Common myeloid progenitor, CD34-positive (primary cell): Measurements from ENCODE around the gene TSFM.

Experiments used
- CTCF ChIA-PET: fragments of 350-600 bp; sonication (Branson Sonifier 250); formaldehyde crosslinking; loops from one replicate; lab custom pipeline; 2021; ENCODE audit warnings: antibody characterized with exemption; lab: Charles Lee
- POLR2A ChIA-PET: fragments of 350-600 bp; sonication (Branson Sonifier 250); formaldehyde crosslinking; loops from one replicate; lab custom pipeline; 2021; ENCODE audit warnings: antibody characterized with exemption; lab: Charles Lee
- DNase-seq, 3 donors: peaks; one replicate each; pipeline versions ENCODE4 v3.0.0 to v3.0.0-alpha.2; 2013
- H3K27ac ChIP-seq, 2 experiments: 1 replicate in 1 of 2; 2 replicates in 1 of 2; pipeline ENCODE4 v1.7.0; 2013; ENCODE audit warnings: inconsistent platforms in 2 of 2, low read length in 2 of 2, mild to moderate bottlenecking in 2 of 2, low read depth in 1 of 2, moderate library complexity in 1 of 2; ENCODE audit not compliant: severe bottlenecking in 2 of 2, insufficient read depth in 1 of 2, poor library complexity in 1 of 2
- H3K27me3 ChIP-seq, 5 experiments: replicated peaks in 2 of 5; 1 replicate in 3 of 5; 2 replicates in 2 of 5; pipeline versions ENCODE4 v1.6.1 to v1.7.0; 2013; ENCODE audit warnings: low read length in 4 of 5, mild to moderate bottlenecking in 2 of 5, moderate library complexity in 2 of 5, inconsistent platforms in 1 of 5; ENCODE audit not compliant: insufficient read depth in 5 of 5, control insufficient read depth in 4 of 5
- H3K36me3 ChIP-seq, 4 experiments: 1 replicate in 2 of 4; 2 replicates in 2 of 4; pipeline versions ENCODE4 v1.6.1 to v1.7.0; 2013; ENCODE audit warnings: low read length in 3 of 4, control low read depth in 1 of 4, mild to moderate bottlenecking in 1 of 4; ENCODE audit not compliant: control insufficient read depth in 4 of 4, insufficient read depth in 4 of 4
- H3K4me1 ChIP-seq, 4 experiments: 1 replicate in 3 of 4; 2 replicates in 1 of 4; pipeline versions ENCODE4 v1.6.1 to v1.7.1; 2013; ENCODE audit warnings: low read length in 3 of 4, mild to moderate bottlenecking in 3 of 4, control low read depth in 1 of 4, inconsistent platforms in 1 of 4, moderate library complexity in 1 of 4; ENCODE audit not compliant: control insufficient read depth in 4 of 4, insufficient read depth in 4 of 4; ENCODE audit errors: control extremely low read depth in 1 of 4
- H3K4me3 ChIP-seq, 7 experiments: 1 replicate in 4 of 7; 2 replicates in 3 of 7; pipeline versions ENCODE4 v1.5.1 to v1.7.0; 2013; ENCODE audit warnings: mild to moderate bottlenecking in 7 of 7, low read length in 6 of 7, moderate library complexity in 6 of 7, inconsistent platforms in 2 of 7, low read depth in 2 of 7, control low read depth in 1 of 7; ENCODE audit not compliant: insufficient read depth in 4 of 7, control insufficient read depth in 1 of 7; ENCODE audit errors: extremely low read depth in 1 of 7
- H3K9me3 ChIP-seq, 5 experiments: 1 replicate in 4 of 5; 2 replicates in 1 of 5; pipeline versions ENCODE4 v1.6.1 to v1.7.1; 2013; ENCODE audit warnings: low read length in 4 of 5, mild to moderate bottlenecking in 2 of 5, inconsistent platforms in 1 of 5, low read depth in 1 of 5, moderate library complexity in 1 of 5; ENCODE audit not compliant: control insufficient read depth in 4 of 5, insufficient read depth in 2 of 5; ENCODE audit errors: control extremely low read depth in 1 of 5
- WGBS: methylation state at CpG from one replicate; pipeline ENCODE4 v1.1.5; 2013; ENCODE audit not compliant: insufficient coverage; 5-methylcytosine and 5-hydroxymethylcytosine counted together

Gene TSFM

GRCh38 chr12:57767305-57767698 is 15.3 kb upstream of the TSFM start:
- no peaks in the 10 kb centered on the region for H3K9me3 ChIP-seq
- peaks cover 0 to 50% (median 19%) of the 10 kb centered on the region in 5 experiments for H3K27me3 ChIP-seq
- no peak for DNase-seq
- H3K4me3 ChIP-seq = no peak overlapping the region
- ChIA-PET CTCF (interaction anchor here (0.8 to 4.4 kb wide), 10 partner anchors 8 to 70 kb away, joined by 3 to 43 read pairs (median 4); partner anchors contain the start of genes CDK4, MARCHF9, TSFM and TSPAN31), POLR2A (no interaction called here)
- peaks cover 5 to 25% (median 13%) of the 10 kb centered on the region in 4 experiments for H3K36me3 ChIP-seq
- peaks cover 2 to 40% (median 39%) of the 10 kb centered on the region in 4 experiments for H3K4me1 ChIP-seq
- H3K27ac ChIP-seq = no peak overlapping the region

- no peak for DNase-seq
- H3K27ac ChIP-seq = no peak overlapping the region
- H3K4me1 ChIP-seq = peaks cover 2 to 45% (median 42%) of the 10 kb centered on the region in 4 experiments
- H3K9me3 ChIP-seq = no peaks in the 10 kb centered on the region
- peaks cover 0 to 49% (median 19%) of the 10 kb centered on the region in 5 experiments for H3K27me3 ChIP-seq
- ChIA-PET CTCF (interaction anchor here (0.8 to 4.4 kb wide), 9 partner anchors 9 to 68 kb away, joined by 3 to 43 read pairs (median 4); partner anchors contain the start of genes CDK4, MARCHF9, TSFM and TSPAN31), POLR2A (no interaction called here)
- no peak overlapping the region for H3K4me3 ChIP-seq
- 100% methylated on average over 2 of the region's 3 CpGs for WGBS
- peaks cover 5 to 25% (median 13%) of the 10 kb centered on the region in 4 experiments for H3K36me3 ChIP-seq
Observed at GRCh38 chr12:57767876-57768275, 14.7 kb upstream of the TSFM start.

GRCh38 chr12:57769594-57769993 is 13.0 kb upstream of the TSFM start:
- Histone ChIP-seq H3K27ac (no peak overlapping the region), H3K4me3 (no peak overlapping the region), H3K27me3 (peaks cover 0 to 33% (median 15%) of the 10 kb centered on the region in 5 experiments), H3K4me1 (peaks cover 2 to 47% (median 42%) of the 10 kb centered on the region in 4 experiments), H3K9me3 (no peaks in the 10 kb centered on the region), H3K36me3 (peaks cover 5 to 25% (median 13%) of the 10 kb centered on the region in 4 experiments)
- ChIA-PET POLR2A (no interaction called here), CTCF (interaction anchor here (0.6 to 3.0 kb wide), 3 partner anchors 10 to 187 kb away, joined by 3 to 16 read pairs (median 4); no protein-coding TSS in a partner anchor)
- DNase-seq = no peak
- 100% methylated on average over 11 of the region's 11 CpGs for WGBS

- Histone ChIP-seq H3K4me1 (peaks cover 2 to 35% (median 31%) of the 10 kb centered on the region in 4 experiments), H3K9me3 (no peaks in the 10 kb centered on the region), H3K36me3 (peaks cover 5 to 25% (median 13%) of the 10 kb centered on the region in 4 experiments), H3K27ac (peak overlapping the region in 1 of 2 experiments; percentile 88), H3K27me3 (peaks cover 0 to 22% (median 10%) of the 10 kb centered on the region in 5 experiments), H3K4me3 (peak overlapping the region in 2 of 7 experiments; percentile 92 to 94)
- CTCF ChIA-PET = interaction anchor here (0.6 to 1.3 kb wide), 3 partner anchors 11 to 14 kb away, joined by 3 to 4 read pairs (median 3); partner anchors contain the start of gene TSFM
- POLR2A ChIA-PET = no interaction called here
- WGBS = 87% methylated on average over 3 of the region's 4 CpGs
- DNase-seq = no peak
Observed at GRCh38 chr12:57770734-57771133, 11.9 kb upstream of the TSFM start.

- peaks cover 0 to 15% (median 4%) of the 10 kb centered on the region in 5 experiments for H3K27me3 ChIP-seq
- H3K36me3 ChIP-seq = peaks cover 5 to 25% (median 13%) of the 10 kb centered on the region in 4 experiments
- H3K4me1 ChIP-seq = peaks cover 2 to 29% (median 24%) of the 10 kb centered on the region in 4 experiments
- ChIA-PET POLR2A (interaction anchor here (1.0 to 1.5 kb wide), 2 partner anchors 11 to 19 kb away, joined by 3 to 8 read pairs; partner anchors contain the start of genes CDK4 and TSFM), CTCF (interaction anchor here (0.8 to 10.4 kb wide), 4 partner anchors 9 to 12 kb away, joined by 3 to 74 read pairs (median 6); partner anchors contain the start of gene TSFM)
- 2% methylated on average over 12 of the region's 16 CpGs for WGBS
- H3K9me3 ChIP-seq = no peaks in the 10 kb centered on the region
- peak; percentile 95 to 97 (median 96) for DNase-seq
- H3K4me3 ChIP-seq = peak overlapping the region; percentile 86 to 96 (median 93)
- H3K27ac ChIP-seq = peak overlapping the region; percentile 64 to 88
Observed at GRCh38 chr12:57771236-57771872, 11.2 kb upstream of the TSFM start.

- H3K9me3 ChIP-seq = no peaks in the 10 kb centered on the region
- POLR2A ChIA-PET = interaction anchor here (0.8 to 1.5 kb wide), 4 partner anchors 11 to 20 kb away, joined by 3 to 8 read pairs (median 4); partner anchors contain the start of genes CDK4, MARCHF9 and TSFM
- peak within 1 kb of the TSS; percentile 64 to 88 for H3K27ac ChIP-seq
- H3K4me3 ChIP-seq = peak within 1 kb of the TSS; percentile 86 to 96 (median 93)
- peaks cover 0 to 9% (median 2%) of the 10 kb centered on the region in 5 experiments for H3K27me3 ChIP-seq
- DNase-seq = peak; percentile 97 to 99 (median 98)
- H3K4me1 ChIP-seq = peaks cover 2 to 23% (median 19%) of the 10 kb centered on the region in 4 experiments
- CTCF ChIA-PET = interaction anchor here (0.6 to 10.4 kb wide), 4 partner anchors 9 to 61 kb away, joined by 3 to 74 read pairs (median 6); partner anchors contain the start of gene TSFM
- H3K36me3 ChIP-seq = peaks cover 5 to 25% (median 13%) of the 10 kb centered on the region in 4 experiments
- WGBS = 0% methylated on average over 18 of the region's 28 CpGs
Observed at GRCh38 chr12:57771873-57772428, 10.6 kb upstream of the TSFM start, which contains the start of gene METTL1. METTL1 (minus strand) TSS chr12:57772105; CDS start chr12:57772083, 22 bp downstream.
